Measurements from ENCODE around the gene AKNA. TPM values are rescaled to one million over a fixed set of nuclear protein-coding genes. Genes with fewer than 3 reads are reported as not detected.
A peak's percentile ranks its signal among the peaks of the same experiment; 100 is the strongest.

AKNA gene
- total and polyA plus RNA-seq, 2 of the 8 experiments (the other 6 are each of a cell fraction or from before 2014, with no cell fraction given), result 21.0 to 27.4 TPM

DNA sequence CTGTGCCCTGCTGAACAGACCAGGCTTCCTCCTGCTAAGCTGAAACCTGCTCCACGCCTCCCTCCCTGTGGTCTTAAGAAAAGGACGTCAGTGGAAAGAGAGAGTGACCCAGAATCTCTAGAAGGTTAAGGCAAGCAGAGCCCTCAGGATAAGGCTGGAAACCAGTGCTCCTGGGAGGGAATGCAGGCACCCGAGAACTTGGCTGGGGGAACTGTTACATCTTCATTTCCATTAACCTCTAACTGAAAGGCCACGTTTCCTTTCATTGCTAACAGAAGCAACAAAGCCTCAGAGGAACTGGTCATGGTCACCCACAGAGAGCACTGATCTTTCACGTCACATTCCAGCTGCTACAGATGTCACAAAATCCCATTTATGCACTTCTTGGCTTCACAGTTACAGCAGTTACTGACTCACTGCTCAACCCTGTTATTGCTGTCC is 26.1 kb upstream of the AKNA start:
- no peak overlapping the region for H3K9ac ChIP-seq (replicated peaks in 1 of 4; ENCODE audit: extremely low read depth in 1 of 4, low read depth in 3 of 4, low read length in 3 of 4)
- no peaks in the 10 kb centered on the region for H3K36me3 ChIP-seq (ENCODE audit: control insufficient read depth in 2 of 4, insufficient read depth in 4 of 4, low read length in 3 of 4)
- H2BK15ac ChIP-seq (ENCODE audit: low read length), result peak overlapping the region; percentile 23; the same call in 1 of the 2 replicates
- H3K4me2 ChIP-seq (ENCODE audit: insufficient read depth in 1 of 2, low read depth in 2 of 2, low read length in 2 of 2), result no peak overlapping the region
- no peak overlapping the region for H2BK120ac ChIP-seq (replicated peaks; ENCODE audit: low read depth, low read length)
- H2AK5ac ChIP-seq (ENCODE audit: low read depth, low read length), result no peak overlapping the region
- H3K4ac ChIP-seq (replicated peaks; ENCODE audit: insufficient read length, low read depth, low read length), result no peak overlapping the region
- DNase-seq (ENCODE audit: low read depth in 1 of 2, low spot score in 2 of 2) (no peak), FAIRE-seq (peak; percentile 88)
- H4K5ac ChIP-seq (ENCODE audit: insufficient read length, low read depth, low read length), result no peak overlapping the region
- H2BK12ac ChIP-seq (ENCODE audit: low read depth, low read length), result 0 out of 2 replicates have a peak overlapping the region, but pooled peaks have one; percentile 60
- H3K79me1 ChIP-seq (ENCODE audit: low read depth, low read length), result no peaks in the 10 kb centered on the region
- no peaks in the 10 kb centered on the region for H3K27me3 ChIP-seq (replicated peaks in 1 of 4; ENCODE audit: control insufficient read depth in 3 of 4, extremely low read depth in 1 of 4, insufficient read depth in 3 of 4, low read length in 3 of 4)
- no peak overlapping the region for H3K56ac ChIP-seq (replicated peaks; ENCODE audit: insufficient read length, low read depth, low read length)
- TF ChIP-seq NANOG (IDR thresholded peaks at IDR 0.05; ENCODE audit: insufficient read depth, low read depth, low read length, poor library complexity, severe bottlenecking), result no peak
- TF ChIP-seq JUN (IDR thresholded peaks at IDR 0.05; ENCODE audit: low read depth, low read length), result no peak
- TF ChIP-seq TBP (IDR thresholded peaks at IDR 0.05; ENCODE audit: low read depth, low read length), result no peak
- no peak for TF ChIP-seq NRF1 (IDR thresholded peaks at IDR 0.05; ENCODE audit: low read depth, low read length)
- TF ChIP-seq, protein P1, sequence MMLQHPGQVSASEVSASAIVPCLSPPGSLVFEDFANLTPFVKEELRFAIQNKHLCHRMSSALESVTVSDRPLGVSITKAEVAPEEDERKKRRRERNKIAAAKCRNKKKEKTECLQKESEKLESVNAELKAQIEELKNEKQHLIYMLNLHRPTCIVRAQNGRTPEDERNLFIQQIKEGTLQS (IDR thresholded peaks at IDR 0.05; ENCODE audit: insufficient read depth, low read depth, low read length), result no peak
- TF ChIP-seq SUZ12 (IDR thresholded peaks at IDR 0.05; ENCODE audit: low read length), result no peak
- H2BK5ac ChIP-seq (ENCODE audit: low read depth, low read length), result 0 out of 2 replicates have a peak overlapping the region, but pooled peaks have one; percentile 24
- no peaks in the 10 kb centered on the region for H3K23me2 ChIP-seq (ENCODE audit: low read depth, low read length)
- H2BK20ac ChIP-seq (ENCODE audit: low read length), result no peak overlapping the region
- no peak overlapping the region for H4K91ac ChIP-seq (replicated peaks; ENCODE audit: insufficient read length, low read length)
- 49% methylated on average over 5 of the region's 5 CpGs; no CpG with 5 or more reads in 1 of the 2 experiments for WGBS, 2 experiments (ENCODE audit: extremely low coverage in 1 of 2, insufficient coverage in 1 of 2, insufficient read length in 1 of 2, insufficient replicate concordance in 2 of 2, low coverage in 1 of 2, low lambda C conversion rate in 2 of 2, missing lambda C conversion rate in 1 of 2)
- no peak overlapping the region for H2AFZ ChIP-seq (ENCODE audit: low read length)
- ChIA-PET CTCF (ENCODE audit: partially characterized antibody) (interaction anchor here (0.6 to 4.2 kb wide), 16 partner anchors 8 to 306 kb away, joined by 3 to 29 read pairs (median 4); partner anchors contain the start of gene AKNA), POLR2A (ENCODE audit: partially characterized antibody) (interaction anchor here (0.9 to 3.2 kb wide), 3 partner anchors 11 to 17 kb away, joined by 4 to 12 read pairs (median 5); no protein-coding TSS in a partner anchor)
- no peak overlapping the region for H3K27ac ChIP-seq (ENCODE audit: low read depth, low read length)
- no peak overlapping the region for H3K23ac ChIP-seq (ENCODE audit: insufficient read length)
- no peak overlapping the region for H4K8ac ChIP-seq (ENCODE audit: extremely low read depth, insufficient read depth, low read length)
- H3K79me2 ChIP-seq (ENCODE audit: control insufficient read depth in 1 of 2, insufficient read depth in 2 of 2, low read length in 2 of 2), result no peaks in the 10 kb centered on the region
- no peak overlapping the region for H3K14ac ChIP-seq (ENCODE audit: insufficient read length)
- no peak overlapping the region for H3K18ac ChIP-seq (ENCODE audit: extremely low read depth, low read length)
- no peak overlapping the region for H3K4me3 ChIP-seq (ENCODE audit: extremely low read depth in 1 of 4, insufficient read depth in 2 of 4, low read depth in 3 of 4, low read length in 4 of 4)
- H3K9me3 ChIP-seq (ENCODE audit: insufficient read depth in 2 of 2, low read depth in 1 of 2, low read length in 1 of 2), result no peaks in the 10 kb centered on the region
- H3K4me1 ChIP-seq (replicated peaks in 1 of 4; ENCODE audit: control insufficient read depth in 3 of 4, insufficient read depth in 4 of 4, low read length in 3 of 4), result peaks cover 5 to 12% (median 7%) of the 10 kb centered on the region in 4 experiments
- H4K20me1 ChIP-seq (replicated peaks in 1 of 2; ENCODE audit: control insufficient read depth in 1 of 2, insufficient read depth in 2 of 2, low read length in 2 of 2), result no peaks in the 10 kb centered on the region
